Endothelial cell (in vitro differentiated cells): ENCODE data around the gene JAK1. TPM values are rescaled to one million over a fixed set of nuclear protein-coding genes. Genes with fewer than 3 reads are reported as not detected.
A peak's percentile ranks its signal among the peaks of the same experiment; 100 is the strongest.

Experiments
- DNase-seq: peaks from one replicate; pipeline ENCODE4 v3.0.0; 2021; ENCODE audit warnings: low spot score
- H3K27ac Mint-ChIP-seq: one replicate; pipeline ENCODE4 v1.8.0; 2021; ENCODE audit warnings: mixed read lengths, inconsistent platforms; ENCODE audit not compliant: unreplicated experiment
- H3K27me3 Mint-ChIP-seq: one replicate; pipeline ENCODE4 v1.8.0; 2021; ENCODE audit warnings: mild to moderate bottlenecking, moderate library complexity, mixed read lengths, inconsistent platforms; ENCODE audit not compliant: unreplicated experiment
- H3K36me3 Mint-ChIP-seq: one replicate; pipeline ENCODE4 v1.8.0; 2021; ENCODE audit warnings: mild to moderate bottlenecking, low read depth, mixed read lengths, inconsistent platforms; ENCODE audit not compliant: unreplicated experiment
- H3K4me1 Mint-ChIP-seq: one replicate; pipeline ENCODE4 v1.8.0; 2021; ENCODE audit warnings: mild to moderate bottlenecking, mixed read lengths, inconsistent platforms; ENCODE audit not compliant: unreplicated experiment
- H3K4me3 Mint-ChIP-seq: one replicate; pipeline ENCODE4 v1.8.0; 2021; ENCODE audit warnings: mild to moderate bottlenecking, mixed read lengths, inconsistent platforms; ENCODE audit not compliant: unreplicated experiment
- H3K9me3 Mint-ChIP-seq: one replicate; pipeline ENCODE4 v1.8.0; 2021; ENCODE audit warnings: mixed read lengths, inconsistent platforms; ENCODE audit not compliant: unreplicated experiment
- total RNA-seq: library from RNA; stranded (reverse); fragmentation: NEBNext Ultra II Directional; extraction: Animal tissue kit (Norgen Biotek cat#: 25700); gene quantifications from one replicate; pipeline ENCODE4 v1.2.1, GENCODE V29; 2021; ENCODE audit not compliant: unreplicated experiment
- TF ChIP-seq, protein P1 (sequence below): fragments of 200-600 bp; sonication (generic); IDR thresholded peaks from one replicate; pipeline ENCODE4 v1.5.0; 2021; ENCODE audit warnings: antibody characterized with exemption; ENCODE audit not compliant: unreplicated experiment

JAK1 gene
- total RNA-seq, 1 donor from 2014 or later = 202 TPM

DNA sequence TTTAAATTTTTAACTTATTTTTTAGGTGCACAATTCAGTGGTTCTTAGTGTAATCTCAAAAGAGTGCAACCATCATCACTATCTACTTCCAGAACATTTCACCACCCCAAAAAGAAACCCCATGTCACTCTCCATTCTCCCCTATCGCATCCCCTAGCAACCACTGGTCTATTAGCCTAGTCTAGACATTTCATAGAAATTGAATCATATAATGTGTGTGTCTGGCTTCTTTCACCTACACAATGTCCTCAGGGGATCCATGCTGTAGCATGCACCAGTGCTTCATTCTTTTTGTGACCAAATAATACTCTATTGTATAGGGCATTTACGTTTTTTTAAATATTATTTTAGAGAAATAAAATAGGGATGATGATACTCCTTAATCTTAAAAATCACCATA is 64.7 kb downstream of the JAK1 start:
- Mint-ChIP-seq H3K36me3 (peaks cover 4% of the 10 kb centered on the region), H3K27ac (peak overlapping the region; percentile 39), H3K27me3 (peaks cover 7% of the 10 kb centered on the region), H3K9me3 (no peaks in the 10 kb centered on the region), H3K4me1 (peaks cover 55% of the 10 kb centered on the region), H3K4me3 (peak overlapping the region; percentile 61)
- DNase-seq = no peak
- TF ChIP-seq, protein P1, sequence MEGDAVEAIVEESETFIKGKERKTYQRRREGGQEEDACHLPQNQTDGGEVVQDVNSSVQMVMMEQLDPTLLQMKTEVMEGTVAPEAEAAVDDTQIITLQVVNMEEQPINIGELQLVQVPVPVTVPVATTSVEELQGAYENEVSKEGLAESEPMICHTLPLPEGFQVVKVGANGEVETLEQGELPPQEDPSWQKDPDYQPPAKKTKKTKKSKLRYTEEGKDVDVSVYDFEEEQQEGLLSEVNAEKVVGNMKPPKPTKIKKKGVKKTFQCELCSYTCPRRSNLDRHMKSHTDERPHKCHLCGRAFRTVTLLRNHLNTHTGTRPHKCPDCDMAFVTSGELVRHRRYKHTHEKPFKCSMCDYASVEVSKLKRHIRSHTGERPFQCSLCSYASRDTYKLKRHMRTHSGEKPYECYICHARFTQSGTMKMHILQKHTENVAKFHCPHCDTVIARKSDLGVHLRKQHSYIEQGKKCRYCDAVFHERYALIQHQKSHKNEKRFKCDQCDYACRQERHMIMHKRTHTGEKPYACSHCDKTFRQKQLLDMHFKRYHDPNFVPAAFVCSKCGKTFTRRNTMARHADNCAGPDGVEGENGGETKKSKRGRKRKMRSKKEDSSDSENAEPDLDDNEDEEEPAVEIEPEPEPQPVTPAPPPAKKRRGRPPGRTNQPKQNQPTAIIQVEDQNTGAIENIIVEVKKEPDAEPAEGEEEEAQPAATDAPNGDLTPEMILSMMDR = no peak

DNA sequence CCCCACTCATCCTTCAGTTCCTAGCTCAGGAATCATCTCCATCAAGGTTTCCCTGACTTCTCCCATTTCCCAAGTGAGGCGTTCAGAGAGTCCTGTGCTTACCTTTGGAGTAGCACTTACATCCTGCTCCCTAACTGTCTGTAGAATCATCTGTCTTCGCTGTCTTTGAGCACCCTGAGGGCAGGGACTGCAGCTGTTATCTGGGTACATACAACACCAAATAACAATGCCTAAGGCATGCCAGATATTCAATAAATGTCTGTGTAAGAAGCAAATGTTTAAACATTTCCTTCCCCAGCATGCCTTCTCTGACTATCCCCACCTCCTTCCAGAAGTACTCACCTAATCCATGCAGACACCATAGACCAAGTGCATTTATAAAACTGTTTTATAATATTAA is 65.4 kb downstream of the JAK1 start:
- Mint-ChIP-seq H3K4me3 (no peak overlapping the region), H3K9me3 (no peaks in the 10 kb centered on the region), H3K27me3 (peaks cover 7% of the 10 kb centered on the region), H3K36me3 (peaks cover 4% of the 10 kb centered on the region), H3K27ac (peak overlapping the region; percentile 25), H3K4me1 (peaks cover 57% of the 10 kb centered on the region)
- TF ChIP-seq, protein P1 = no peak
- DNase-seq = no peak

DNA sequence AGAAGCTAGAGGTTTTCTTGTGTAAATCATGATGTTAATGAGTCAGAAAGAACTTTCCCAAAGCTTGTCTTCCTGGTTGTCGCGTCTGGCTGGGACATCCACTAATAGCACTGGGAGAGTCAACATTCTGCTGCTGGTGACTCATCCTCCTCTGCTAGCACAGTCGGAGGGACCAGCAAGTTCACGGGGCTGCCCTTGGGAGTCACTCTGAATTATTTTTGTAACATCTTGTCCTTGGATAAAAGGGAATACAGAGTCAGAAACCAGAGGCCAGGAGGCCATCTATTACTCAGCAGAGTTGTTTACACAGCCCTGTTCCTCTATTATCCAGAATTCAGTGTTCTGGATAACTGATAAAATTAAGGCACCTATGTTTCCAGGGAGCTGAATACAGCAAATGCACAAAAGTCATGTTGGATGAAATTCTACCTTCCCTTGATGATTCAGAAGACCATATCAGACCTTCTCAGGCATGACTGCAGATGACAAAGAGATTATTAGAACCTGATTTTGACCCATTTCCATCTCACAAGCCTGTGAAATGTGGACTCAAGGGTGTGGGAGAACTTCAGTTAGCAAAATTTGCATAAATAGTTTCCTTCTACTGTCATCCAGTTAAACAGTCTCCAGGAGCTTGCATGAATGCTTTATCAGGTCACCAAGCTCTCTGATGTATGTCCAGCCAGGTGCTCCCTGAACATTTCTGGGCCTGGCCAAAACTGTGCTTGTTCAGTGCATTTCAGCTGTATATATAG is 68.1 kb downstream of the JAK1 start:
- H3K27ac Mint-ChIP-seq = peak overlapping the region; percentile 69
- TF ChIP-seq, protein P1 = no peak

GRCh38 chr1:64896551-64896950 is 69.8 kb downstream of the JAK1 start:
- Mint-ChIP-seq H3K9me3 (no peaks in the 10 kb centered on the region), H3K4me3 (peak overlapping the region; percentile 12), H3K27me3 (peaks cover 2% of the 10 kb centered on the region), H3K4me1 (peaks cover 75% of the 10 kb centered on the region), H3K36me3 (peaks cover 4% of the 10 kb centered on the region), H3K27ac (peak overlapping the region; percentile 80)
- DNase-seq = no peak
- TF ChIP-seq, protein P1 = no peak

More for the DNA sequence above, 68.1 kb downstream of the JAK1 start:
- Mint-ChIP-seq H3K4me3 (no peak overlapping the region), H3K4me1 (peaks cover 66% of the 10 kb centered on the region), H3K9me3 (no peaks in the 10 kb centered on the region), H3K27me3 (peaks cover 7% of the 10 kb centered on the region), H3K36me3 (peaks cover 8% of the 10 kb centered on the region)
- no peak for DNase-seq

GRCh38 chr1:64895500-64895899 is 70.8 kb downstream of the JAK1 start:
- no peak for DNase-seq
- no peak overlapping the region for H3K4me3 Mint-ChIP-seq
- H3K9me3 Mint-ChIP-seq = no peaks in the 10 kb centered on the region
- peaks cover 4% of the 10 kb centered on the region for H3K36me3 Mint-ChIP-seq
- peaks cover 2% of the 10 kb centered on the region for H3K27me3 Mint-ChIP-seq
- peak overlapping the region; percentile 45 for H3K27ac Mint-ChIP-seq
- TF ChIP-seq, protein P1 = no peak
- peaks cover 77% of the 10 kb centered on the region for H3K4me1 Mint-ChIP-seq
